HepG2 (cell line): ENCODE results near the gene CYB5A. TPM values are rescaled to one million over a fixed set of nuclear protein-coding genes. Genes with fewer than 3 reads are reported as not detected.

Experiments
- ATAC-seq: fragments of 200-7000 bp; cut with Tn5 transposase; 3 replicates; pipeline ENCODE4 v1.9.1; 2020; ENCODE audit warnings: mild to moderate bottlenecking, moderate library complexity
- BruUV-seq: library from RNA; stranded (reverse); fragments of 400-500 nt; replicated peaks from 2 replicates; lab custom pipeline; 2021; lab: Mats Ljungman, UMichigan
- CTCF ChIA-PET: fragments of 300-600 bp; formaldehyde crosslinking; extraction: SDS; loops from one replicate; lab custom pipeline; 2021; ENCODE audit warnings: low total read pairs, inconsistent platforms, low intra/inter-chr PET ratio; lab: Yijun Ruan, JAX
- POLR2A ChIA-PET: fragments of 350-600 bp; sonication (Branson Sonifier 250); formaldehyde crosslinking; loops from one replicate; lab custom pipeline; 2020; ENCODE audit warnings: antibody characterized with exemption, inconsistent platforms; lab: Yijun Ruan, JAX
- DNase-seq: peaks from one replicate; pipeline ENCODE4 v3.0.0-alpha.2; 2015; ENCODE audit warnings: low spot score
- FAIRE-seq: peaks from 3 replicates; lab custom pipeline; 2011; peaks lifted over from hg19 to GRCh38; lab: Jason Lieb, UNC
- H2AFZ ChIP-seq: one replicate; pipeline ENCODE4 v1.6.1; 2011; ENCODE audit warnings: low read length, inconsistent platforms
- H3K27ac ChIP-seq: fragments of 300-600 bp; 3 replicates; pipeline ENCODE4 v1.8.0; 2011; ENCODE audit warnings: mixed run types, mild to moderate bottlenecking, mixed read lengths, low read length, inconsistent platforms; ENCODE audit not compliant: insufficient read depth; ENCODE audit errors: extremely low read length
- H3K27me3 ChIP-seq, 2 experiments: fragments of 200-600 bp in 1 of 2; 2 replicates in 1 of 2; 3 replicates in 1 of 2; pipeline versions ENCODE4 v1.6.0 to v1.8.0; 2011; ENCODE audit warnings: low read length in 2 of 2, mild to moderate bottlenecking in 2 of 2, moderate library complexity in 2 of 2, inconsistent platforms in 1 of 2; ENCODE audit not compliant: insufficient read depth in 2 of 2, control insufficient read depth in 1 of 2
- H3K36me3 ChIP-seq, 2 experiments: fragments of 200-600 bp in 1 of 2; replicated peaks in 1 of 2; 2 replicates in 1 of 2; 3 replicates in 1 of 2; pipeline versions ENCODE4 v1.5.1 to v1.8.0; 2011; ENCODE audit warnings: low read length in 2 of 2, inconsistent platforms in 1 of 2; ENCODE audit not compliant: insufficient read depth in 2 of 2, control insufficient read depth in 1 of 2
- H3K4me1 ChIP-seq: 2 replicates; pipeline ENCODE4 v1.5.1; 2012; ENCODE audit warnings: low read length, inconsistent platforms; ENCODE audit not compliant: insufficient read depth
- H3K4me2 ChIP-seq: 2 replicates; pipeline ENCODE4 v1.6.0; 2011; ENCODE audit warnings: low read depth, low read length, inconsistent platforms
- H3K4me3 ChIP-seq, 3 experiments: fragments of 200-600 bp in 1 of 3; sonication (generic), shearing (Covaris generic) in 1 of 3; replicated peaks in 1 of 3; 2 replicates each; pipeline ENCODE4 v1.5.1; 2011 to 2016; ENCODE audit warnings: low read length in 3 of 3, inconsistent platforms in 2 of 3, low read depth in 2 of 3, mild to moderate bottlenecking in 2 of 3, control low read depth in 1 of 3, mixed read lengths in 1 of 3; ENCODE audit not compliant: insufficient read depth in 1 of 3
- H3K79me2 ChIP-seq: one replicate; pipeline ENCODE4 v1.6.1; 2011; ENCODE audit warnings: low read length, inconsistent platforms; ENCODE audit not compliant: insufficient read depth
- H3K9ac ChIP-seq: 2 replicates; pipeline ENCODE4 v1.6.0; 2011; ENCODE audit warnings: mild to moderate bottlenecking, low read depth, low read length, inconsistent platforms; ENCODE audit not compliant: insufficient read depth
- H3K9me3 ChIP-seq: 2 replicates; pipeline ENCODE4 v1.5.1; 2012; ENCODE audit warnings: mild to moderate bottlenecking, low read length
- H4K20me1 ChIP-seq: 2 replicates; pipeline ENCODE4 v1.6.0; 2011; ENCODE audit warnings: inconsistent platforms, mild to moderate bottlenecking, low read length, moderate library complexity; ENCODE audit not compliant: insufficient read depth
- CEBPG ChIP-seq: IDR thresholded peaks from 2 replicates; pipeline ENCODE4 v1.6.1; 2016
- HIC2 ChIP-seq: sonication (generic); formaldehyde crosslinking; IDR thresholded peaks from 2 replicates; pipeline ENCODE4 v1.9.0; 2022; ENCODE audit warnings: low read depth, missing genetic modification reagents
- KLF16 ChIP-seq, 2 experiments: sonication (generic) in 1 of 2; formaldehyde crosslinking in 1 of 2; IDR thresholded peaks; 2 replicates each; pipeline versions ENCODE4 v1.6.1 to v1.8.0; 2016 to 2023; ENCODE audit warnings: missing genetic modification reagents in 2 of 2, missing compliant biosample characterization in 1 of 2
- MEIS2 ChIP-seq: sonication (generic); formaldehyde crosslinking; IDR thresholded peaks from 2 replicates; pipeline ENCODE4 v1.9.0; 2021; ENCODE audit warnings: mild to moderate bottlenecking, missing genetic modification reagents
- MTERF4 ChIP-seq: sonication (generic); formaldehyde crosslinking; IDR thresholded peaks from 2 replicates; pipeline ENCODE4 v1.8.0; 2023; ENCODE audit warnings: mild to moderate bottlenecking, missing genetic modification reagents
- PCBP2 ChIP-seq: fragments of 200-400 bp; formaldehyde crosslinking; optimal IDR thresholded peaks from 2 replicates; pipeline ENCODE3; 2018; ENCODE audit warnings: low read length, low read depth; ENCODE audit not compliant: poor library complexity, severe bottlenecking
- SMAD3 ChIP-seq: sonication (generic); formaldehyde crosslinking; IDR thresholded peaks from 2 replicates; pipeline ENCODE4 v1.4.0; 2020; ENCODE audit warnings: missing genetic modification reagents
- SNAPC4 ChIP-seq: sonication (generic); formaldehyde crosslinking; IDR thresholded peaks from 2 replicates; pipeline ENCODE4 v1.4.0; 2020; ENCODE audit warnings: mild to moderate bottlenecking, missing genetic modification reagents
- YEATS2 ChIP-seq: sonication (generic); formaldehyde crosslinking; IDR thresholded peaks from 2 replicates; pipeline ENCODE4 v1.4.0; 2020; ENCODE audit warnings: missing genetic modification reagents, borderline replicate concordance
- ZBTB7B ChIP-seq: sonication (generic); formaldehyde crosslinking; IDR thresholded peaks from 2 replicates; pipeline ENCODE4 v1.4.0; 2020; ENCODE audit warnings: missing genetic modification reagents
- ZNF12 ChIP-seq: sonication (generic); formaldehyde crosslinking; IDR thresholded peaks from 2 replicates; pipeline ENCODE4 v1.5.0; 2020; ENCODE audit warnings: missing genetic modification reagents
- ZNF180 ChIP-seq: sonication (generic); formaldehyde crosslinking; IDR thresholded peaks from 2 replicates; pipeline ENCODE4 v1.4.0; 2020; ENCODE audit warnings: low read depth, missing genetic modification reagents, borderline replicate concordance
- ZNF468 ChIP-seq: sonication (generic); formaldehyde crosslinking; IDR thresholded peaks from 2 replicates; pipeline ENCODE4 v1.8.0; 2022; ENCODE audit warnings: mild to moderate bottlenecking, moderate library complexity, missing genetic modification reagents
- ZNF800 ChIP-seq: sonication (generic); formaldehyde crosslinking; IDR thresholded peaks from 2 replicates; pipeline ENCODE4 v1.4.0; 2020; ENCODE audit warnings: missing genetic modification reagents
- WGBS: methylation state at CpG from one replicate; pipeline ENCODE4 v1.1.6; 2017; ENCODE audit warnings: low lambda C conversion rate; 5-methylcytosine and 5-hydroxymethylcytosine counted together
- in situ Hi-C: cut with HindIII; loops from 2 replicates; pipeline ENCODE4 v1.10.0; 2017; ENCODE audit warnings: low pct_unique_long_range_greater_than_20kb; ENCODE audit not compliant: extremely low pct_ligation_motif_present
- intact Hi-C: fragments of 100-400 bp; cut with micrococcal nuclease; formaldehyde crosslinking; loops from one replicate; pipeline ENCODE4 v1.10.0; 2022; ENCODE audit not compliant: unreplicated experiment
- polyA plus RNA-seq, 8 experiments: library from polyadenylated mRNA; depleted of rRNA in 3 of 8; stranded (reverse) in 7 of 8; unstranded in 1 of 8; fragments of >200 nt; fragmentation: Illumina TruSeq in 4 of 8; extraction: Trizol in 4 of 8; gene quantifications; 2 replicates each; pipeline versions ENCODE4 v1.2.1 to v1.2.3, GENCODE V29; 2011 to 2016; ENCODE audit warnings: low read depth in 4 of 8, missing spikeins in 1 of 8, mixed read lengths in 1 of 8; ENCODE audit not compliant: insufficient read depth in 1 of 8
- total RNA-seq, 5 experiments: library from RNA; depleted of rRNA; stranded (reverse); fragments of >200 nt; fragmentation: Illumina TruSeq; extraction: Trizol; gene quantifications; 2 replicates each; pipeline ENCODE4 v1.2.3, GENCODE V29; 2016; ENCODE audit warnings: low read depth in 1 of 5

CYB5A gene
- total and polyA plus RNA-seq, 2 of the 13 experiments (the other 11 are each of a cell fraction or from before 2014, with no cell fraction given) = 215 to 356 TPM

GRCh38 chr18:74291771-74292540 lies at the start of gene CYB5A (continued):
- TF ChIP-seq SNAPC4 (CRISPR knock-in tag) (no peak; the same call in 1 of the 2 replicates), KLF16 (CRISPR knock-in tag; IDR thresholded peaks at IDR 0.05) (peak in 1 of 2 experiments; percentile 38; a peak in 1 of 4 replicates), ZNF468 (no peak), ZNF180 (no peak), MEIS2 (CRISPR knock-in tag) (no peak; the same call in none of the 2 replicates), CEBPG (peak; percentile 93), PCBP2 (no peak)

- no peak overlapping the region for H2AFZ ChIP-seq
- 14% methylated on average over 1 of the region's 1 CpG for WGBS
- H3K27me3 ChIP-seq = no peaks in the 10 kb centered on the region; a peak in 1 of 5 replicates
- TF ChIP-seq MTERF4 (CRISPR knock-in tag) (no peak), ZBTB7B (no peak), HIC2 (CRISPR knock-in tag) (no peak), ZNF800 (CRISPR knock-in tag) (no peak), SMAD3 (CRISPR knock-in tag) (no peak), YEATS2 (CRISPR knock-in tag) (no peak), ZNF12 (CRISPR knock-in tag) (no peak)
- TF ChIP-seq, all 625 proteins: peak for 0
- FAIRE-seq = no peak
- POLR2A ChIA-PET = no interaction called here
- intact Hi-C loops (no loop called here), in situ Hi-C loops (no loop called here)
- Histone ChIP-seq H3K27ac (no peak overlapping the region), H3K4me2 (no peak overlapping the region), H3K9ac (no peak overlapping the region), H3K4me3 (no peak overlapping the region), H3K9me3 (no peaks in the 10 kb centered on the region), H3K79me2 (no peaks in the 10 kb centered on the region), H3K36me3 (no peaks in the 10 kb centered on the region), H3K4me1 (no peaks in the 10 kb centered on the region), H4K20me1 (no peaks in the 10 kb centered on the region)
- ATAC-seq = no peak
- no peak for DNase-seq
- BruUV-seq = no TSS peak
- CTCF ChIA-PET = no interaction called here
These were observed 46.1 kb upstream of the CYB5A start for GRCh38 chr18:74337912-74338309.
